Parathyroid adenoma (tissue), 2 donors: ENCODE results near the gene MND1.
"Not testable (repeated sequence)": the region's sequence is repeated elsewhere in the genome, so short reads cannot be mapped to it uniquely, and the experiment has no call there.

Experiments
- H2AFZ ChIP-seq: fragments of 300-600 bp; sonication (generic); one replicate; pipeline ENCODE4 v1.7.0; 2017; ENCODE audit warnings: antibody characterized with exemption, mild to moderate bottlenecking
- H3K27ac ChIP-seq: fragments of 300-600 bp; sonication (generic); one replicate; pipeline ENCODE4 v1.7.0; 2017
- H3K27me3 ChIP-seq: fragments of 300-600 bp; sonication (generic); one replicate; pipeline ENCODE4 v1.7.0; 2017; ENCODE audit warnings: low read length; ENCODE audit not compliant: control insufficient read depth, insufficient read depth
- H3K36me3 ChIP-seq: fragments of 300-600 bp; sonication (generic); one replicate; pipeline ENCODE4 v1.7.0; 2017; ENCODE audit warnings: low read length; ENCODE audit not compliant: control insufficient read depth, insufficient read depth
- H3K4me1 ChIP-seq: fragments of 300-600 bp; sonication (generic); one replicate; pipeline ENCODE4 v1.7.0; 2017; ENCODE audit warnings: control low read depth
- H3K4me2 ChIP-seq: fragments of 300-600 bp; sonication (generic); one replicate; pipeline ENCODE4 v1.7.0; 2017; ENCODE audit warnings: low read length
- H3K4me3 ChIP-seq: fragments of 300-600 bp; sonication (generic); one replicate; pipeline ENCODE4 v1.7.0; 2017; ENCODE audit warnings: low read depth, low read length
- H3K79me2 ChIP-seq: fragments of 300-600 bp; sonication (generic); one replicate; pipeline ENCODE4 v1.7.0; 2017; ENCODE audit warnings: control low read depth
- H3K9ac ChIP-seq: fragments of 300-600 bp; sonication (generic); one replicate; pipeline ENCODE4 v1.7.0; 2017; ENCODE audit warnings: mild to moderate bottlenecking
- H3K9me3 ChIP-seq: fragments of 300-600 bp; sonication (generic); one replicate; pipeline ENCODE4 v1.7.0; 2017; ENCODE audit warnings: low read length; ENCODE audit not compliant: control insufficient read depth
- TF ChIP-seq, protein P1 (sequence below): fragments of 300-600 bp; sonication (generic); IDR thresholded peaks from one replicate; pipeline ENCODE4 v1.7.0; 2017; ENCODE audit warnings: antibody characterized with exemption, mild to moderate bottlenecking
- donor health status: primary hyperparathyroidism.

The MND1 gene

GRCh38 chr4:153409412-153409811 is 64.9 kb downstream of the MND1 start:
- Histone ChIP-seq H2AFZ (no peak overlapping the region), H3K27me3 (no peaks in the 10 kb centered on the region), H3K4me3 (no peak overlapping the region), H3K9ac (no peak overlapping the region), H3K79me2 (no peaks in the 10 kb centered on the region), H3K9me3 (no peaks in the 10 kb centered on the region), H3K27ac (no peak overlapping the region), H3K4me2 (no peak overlapping the region), H3K4me1 (no peaks in the 10 kb centered on the region), H3K36me3 (no peaks in the 10 kb centered on the region)
- TF ChIP-seq, protein P1, sequence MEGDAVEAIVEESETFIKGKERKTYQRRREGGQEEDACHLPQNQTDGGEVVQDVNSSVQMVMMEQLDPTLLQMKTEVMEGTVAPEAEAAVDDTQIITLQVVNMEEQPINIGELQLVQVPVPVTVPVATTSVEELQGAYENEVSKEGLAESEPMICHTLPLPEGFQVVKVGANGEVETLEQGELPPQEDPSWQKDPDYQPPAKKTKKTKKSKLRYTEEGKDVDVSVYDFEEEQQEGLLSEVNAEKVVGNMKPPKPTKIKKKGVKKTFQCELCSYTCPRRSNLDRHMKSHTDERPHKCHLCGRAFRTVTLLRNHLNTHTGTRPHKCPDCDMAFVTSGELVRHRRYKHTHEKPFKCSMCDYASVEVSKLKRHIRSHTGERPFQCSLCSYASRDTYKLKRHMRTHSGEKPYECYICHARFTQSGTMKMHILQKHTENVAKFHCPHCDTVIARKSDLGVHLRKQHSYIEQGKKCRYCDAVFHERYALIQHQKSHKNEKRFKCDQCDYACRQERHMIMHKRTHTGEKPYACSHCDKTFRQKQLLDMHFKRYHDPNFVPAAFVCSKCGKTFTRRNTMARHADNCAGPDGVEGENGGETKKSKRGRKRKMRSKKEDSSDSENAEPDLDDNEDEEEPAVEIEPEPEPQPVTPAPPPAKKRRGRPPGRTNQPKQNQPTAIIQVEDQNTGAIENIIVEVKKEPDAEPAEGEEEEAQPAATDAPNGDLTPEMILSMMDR: no peak

DNA sequence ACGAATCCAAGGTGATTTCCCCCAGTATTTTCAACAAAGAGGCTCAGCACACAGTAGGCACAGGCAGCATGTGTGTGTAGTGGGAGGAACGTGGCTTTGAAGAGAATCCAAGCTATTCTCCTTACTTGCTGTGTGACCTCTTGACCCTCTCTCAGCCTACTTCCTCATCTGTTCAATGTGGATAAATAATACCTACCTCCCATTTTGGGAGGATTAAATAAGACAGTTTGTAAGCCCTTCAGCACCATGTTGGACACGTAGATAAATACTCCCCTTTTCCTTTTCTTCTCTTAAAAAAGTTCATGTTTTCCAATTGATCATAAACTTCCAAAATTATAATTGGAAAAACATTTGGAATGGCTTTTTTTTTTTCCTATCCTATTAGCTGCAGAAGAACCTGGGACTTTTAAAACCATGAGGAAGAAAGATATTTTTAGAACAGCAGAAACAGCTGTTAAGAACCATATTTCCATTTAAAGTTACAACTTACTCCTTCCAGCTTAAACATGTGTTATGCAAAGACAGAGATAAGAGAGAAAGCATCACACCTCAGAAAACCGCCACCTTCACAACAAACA is 65.5 kb downstream of the MND1 start:
- no peak overlapping the region for H3K4me2 ChIP-seq
- H3K36me3 ChIP-seq: no peaks in the 10 kb centered on the region
- no peak overlapping the region for H3K4me3 ChIP-seq
- H2AFZ ChIP-seq: no peak overlapping the region
- H3K4me1 ChIP-seq: no peaks in the 10 kb centered on the region
- H3K79me2 ChIP-seq: no peaks in the 10 kb centered on the region
- H3K9ac ChIP-seq: no peak overlapping the region
- H3K27ac ChIP-seq: no peak overlapping the region
- TF ChIP-seq, protein P1: no peak
- H3K27me3 ChIP-seq: no peaks in the 10 kb centered on the region
- no peaks in the 10 kb centered on the region for H3K9me3 ChIP-seq

DNA sequence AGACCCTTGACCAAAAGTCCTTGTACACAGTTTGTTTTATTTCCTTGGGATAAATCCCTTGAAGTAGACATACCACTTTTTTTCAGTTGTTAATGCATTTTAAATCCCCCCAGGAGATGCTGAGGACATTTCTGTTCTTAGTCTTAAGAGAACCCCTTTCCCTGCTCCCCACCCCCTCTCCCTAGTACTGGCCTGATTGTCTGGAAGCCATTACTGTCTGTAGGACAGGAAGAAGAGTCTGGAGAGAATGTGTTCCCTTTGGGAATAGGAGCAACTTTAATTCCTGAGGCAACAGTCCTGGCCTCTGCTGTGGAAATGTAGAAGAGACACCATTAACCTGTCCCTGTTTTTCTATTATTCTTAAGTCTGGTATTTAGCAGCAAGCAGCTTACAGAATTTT is 69.4 kb downstream of the MND1 start:
- TF ChIP-seq, protein P1: no peak
- Histone ChIP-seq H3K27me3 (no peaks in the 10 kb centered on the region), H3K27ac (no peak overlapping the region), H3K4me3 (no peak overlapping the region), H3K36me3 (no peaks in the 10 kb centered on the region), H3K9ac (no peak overlapping the region), H3K9me3 (no peaks in the 10 kb centered on the region), H3K4me1 (no peaks in the 10 kb centered on the region), H3K4me2 (no peak overlapping the region), H2AFZ (no peak overlapping the region), H3K79me2 (no peaks in the 10 kb centered on the region)

DNA sequence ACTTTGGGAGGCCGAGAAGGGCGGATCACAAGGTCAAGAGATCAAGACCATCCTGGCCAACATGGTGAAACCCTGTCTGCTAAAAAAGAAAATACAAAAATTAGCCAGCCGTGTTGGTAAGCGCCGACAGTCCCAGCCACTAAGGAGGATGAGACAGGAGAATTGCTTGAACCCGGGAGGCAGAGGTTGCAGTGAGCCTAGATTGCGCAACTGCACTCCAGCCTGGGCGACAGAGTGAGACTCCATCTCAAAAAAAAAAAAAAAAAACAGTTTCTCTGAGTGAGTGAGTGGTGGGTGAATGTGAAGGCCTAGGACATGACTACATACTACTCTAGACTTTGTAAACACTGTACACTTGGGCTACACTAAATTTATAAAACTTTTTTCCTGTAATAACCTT is 72.0 kb downstream of the MND1 start:
- not testable (repeated sequence) for H3K27me3 ChIP-seq, H2AFZ ChIP-seq, H3K9me3 ChIP-seq, H3K36me3 ChIP-seq, H3K4me1 ChIP-seq, H3K9ac ChIP-seq, H3K4me2 ChIP-seq, H3K79me2 ChIP-seq, H3K27ac ChIP-seq, H3K4me3 ChIP-seq

DNA sequence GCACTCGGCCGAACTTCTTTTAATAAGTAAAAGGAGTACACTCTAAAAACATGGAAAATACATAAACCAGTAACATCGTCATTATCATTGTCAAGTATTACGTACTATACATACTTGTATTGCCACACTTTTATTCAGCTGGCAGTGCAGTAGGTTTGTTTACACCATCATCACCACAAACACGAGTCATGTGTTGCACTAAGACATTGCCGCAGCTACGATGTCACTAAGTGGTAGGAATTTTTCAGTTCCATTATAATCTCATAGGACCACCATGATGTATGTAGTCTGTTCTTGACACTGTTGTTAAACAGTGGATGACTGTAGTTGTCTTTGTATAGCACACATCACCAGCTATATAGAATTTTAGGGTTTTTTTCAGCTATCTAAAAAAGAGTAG is 73.6 kb downstream of the MND1 start:
- H3K9me3 ChIP-seq: no peaks in the 10 kb centered on the region
- TF ChIP-seq, protein P1: no peak
- H2AFZ ChIP-seq: no peak overlapping the region
- H3K4me1 ChIP-seq: no peaks in the 10 kb centered on the region
- H3K79me2 ChIP-seq: no peaks in the 10 kb centered on the region
- H3K27ac ChIP-seq: no peak overlapping the region
- H3K9ac ChIP-seq: no peak overlapping the region
- H3K4me3 ChIP-seq: no peak overlapping the region
- H3K4me2 ChIP-seq: no peak overlapping the region
- H3K27me3 ChIP-seq: no peaks in the 10 kb centered on the region
- no peaks in the 10 kb centered on the region for H3K36me3 ChIP-seq
